Gastrocnemius medialis (tissue), 4 donors: ENCODE results near the gene DEGS2. TPM values are rescaled to one million over a fixed set of nuclear protein-coding genes. Genes with fewer than 3 reads are reported as not detected.

ENCODE experiments used
- ATAC-seq, 2 donors: fragments of 150-250 bp; one replicate each; pipeline ENCODE4 v1.9.1; 2016
- DNase-seq, 2 donors: peaks; one replicate each; pipeline ENCODE4 v3.0.0-alpha.2; 2019
- H3K27ac ChIP-seq, 4 donors: fragments of 200-600 bp; sonication (generic); 1 replicate in 1 of 4; 2 replicates in 3 of 4; pipeline ENCODE4 v1.5.1; 2016 to 2018; ENCODE audit warnings: mild to moderate bottlenecking in 2 of 4, moderate library complexity in 1 of 4
- H3K27me3 ChIP-seq, 3 donors: fragments of 200-600 bp; sonication (generic) in 2 of 3; 1 replicate in 1 of 3; 2 replicates in 2 of 3; pipeline versions ENCODE4 v1.5.1 to v1.6.0; 2016 to 2019; ENCODE audit warnings: mild to moderate bottlenecking in 1 of 3, moderate library complexity in 1 of 3
- H3K36me3 ChIP-seq, 2 donors: fragments of 200-600 bp; sonication (generic) in 1 of 2; one replicate each; pipeline ENCODE4 v1.5.1; 2017 to 2018
- H3K4me1 ChIP-seq, 2 donors: fragments of 200-600 bp; sonication (generic) in 1 of 2; one replicate each; pipeline ENCODE4 v1.5.1; 2016 to 2017; ENCODE audit warnings: mild to moderate bottlenecking in 2 of 2
- H3K4me3 ChIP-seq, 4 donors: fragments of 200-600 bp; sonication (generic) in 3 of 4; 1 replicate in 1 of 4; 2 replicates in 3 of 4; pipeline ENCODE4 v1.5.1; 2016 to 2019; ENCODE audit warnings: mild to moderate bottlenecking in 2 of 4
- H3K9me3 ChIP-seq, 3 donors: fragments of 200-600 bp; sonication (generic) in 2 of 3; 1 replicate in 1 of 3; 2 replicates in 2 of 3; pipeline ENCODE4 v1.5.1; 2016 to 2019
- CTCF ChIP-seq, 5 experiments: fragments of 450-650 bp in 3 of 5; fragments of 200-600 bp in 2 of 5; sonication (generic) in 2 of 5; IDR thresholded peaks in 4 of 5; conservative IDR thresholded peaks in 1 of 5; 1 replicate in 4 of 5; 2 replicates in 1 of 5; pipeline ENCODE4 v1.5.1; 2016 to 2019; ENCODE audit warnings: antibody characterized with exemption in 5 of 5, mild to moderate bottlenecking in 3 of 5, moderate library complexity in 3 of 5
- POLR2A ChIP-seq, 2 donors: fragments of 450-650 bp; IDR thresholded peaks; one replicate each; pipeline ENCODE4 v1.6.1; 2017; ENCODE audit warnings: antibody characterized with exemption in 2 of 2, mild to moderate bottlenecking in 2 of 2, moderate library complexity in 2 of 2
- in situ Hi-C, 4 donors: fragments of 200-750 bp; cut with MboI; loops; one replicate each; pipeline versions ENCODE4 v1.15.0 to v1.8.0; 2017; ENCODE audit warnings: low sequenced_read_pairs in 4 of 4
- intact Hi-C: fragments of 100-400 bp; cut with DNase I; formaldehyde crosslinking; loops from one replicate; pipeline ENCODE4 v1.15.1; 2023; ENCODE audit warnings: low total_unique reads
- total RNA-seq, 4 donors: library from RNA; depleted of rRNA; stranded (reverse); fragments of >200 nt; gene quantifications; one replicate each; pipeline versions ENCODE4 v1.1.0 to v1.2.3, GENCODE V29; 2016

The DEGS2 gene
- total RNA-seq, 4 donors from 2014 or later, result 0.22 to 0.75 (median 0.66) TPM; not detected in 1

- in situ Hi-C loops, result no loop called here
- H3K27me3 ChIP-seq, result peaks cover 23 to 38% (median 30%) of the 10 kb centered on the region in 3 donors
Measured at GRCh38 chr14:100155756-100156616, 3.5 kb downstream of the DEGS2 start.

GRCh38 chr14:100155049-100155621 is 4.3 kb downstream of the DEGS2 start:
- DNase-seq, result no peak
- Histone ChIP-seq H3K27ac (no peak overlapping the region), H3K4me1 (peaks cover 0 to 4% of the 10 kb centered on the region in 2 donors), H3K9me3 (peaks cover 0 to 5% (median 0%) of the 10 kb centered on the region in 3 donors), H3K36me3 (no peaks in the 10 kb centered on the region), H3K27me3 (peaks cover 19 to 33% (median 25%) of the 10 kb centered on the region in 3 donors), H3K4me3 (no peak overlapping the region)
- ATAC-seq, result no peak
- intact Hi-C loops (no loop called here), in situ Hi-C loops (no loop called here)
- TF ChIP-seq CTCF (IDR thresholded peaks at IDR 0.05 in 4 of 5, conservative IDR thresholded peaks at IDR 0.05 in 1 of 5), result no peak
- no peak for TF ChIP-seq POLR2A (IDR thresholded peaks at IDR 0.05)

More at GRCh38 chr14:100155756-100156616, 3.5 kb downstream of the DEGS2 start:
- Histone ChIP-seq H3K36me3 (no peaks in the 10 kb centered on the region), H3K9me3 (peaks cover 0 to 5% (median 0%) of the 10 kb centered on the region in 3 donors), H3K4me3 (no peak overlapping the region), H3K27ac (no peak overlapping the region), H3K4me1 (peaks cover 0 to 4% of the 10 kb centered on the region in 2 donors)
- ATAC-seq, result no peak
- intact Hi-C loops, result no loop called here
- no peak for DNase-seq
- no peak for TF ChIP-seq CTCF (IDR thresholded peaks at IDR 0.05 in 4 of 5, conservative IDR thresholded peaks at IDR 0.05 in 1 of 5)
- TF ChIP-seq POLR2A (IDR thresholded peaks at IDR 0.05), result no peak

- peaks cover 10 to 25% (median 13%) of the 10 kb centered on the region in 3 donors for H3K27me3 ChIP-seq
- no peak for DNase-seq
Measured at GRCh38 chr14:100153560-100153959, 5.9 kb downstream of the DEGS2 start.

GRCh38 chr14:100152091-100152490 is 7.4 kb downstream of the DEGS2 start:
- no peak for ATAC-seq
- no peak for DNase-seq
- intact Hi-C loops (no loop called here), in situ Hi-C loops (no loop called here)
- no peaks in the 10 kb centered on the region for H3K4me1 ChIP-seq
- no peak overlapping the region for H3K4me3 ChIP-seq
- peaks cover 0 to 5% (median 0%) of the 10 kb centered on the region in 3 donors for H3K9me3 ChIP-seq
- H3K27ac ChIP-seq, result no peak overlapping the region
- no peaks in the 10 kb centered on the region for H3K36me3 ChIP-seq
- no peak for TF ChIP-seq POLR2A (IDR thresholded peaks at IDR 0.05)
- TF ChIP-seq CTCF (IDR thresholded peaks at IDR 0.05 in 4 of 5, conservative IDR thresholded peaks at IDR 0.05 in 1 of 5), result no peak
- peaks cover 2 to 14% (median 5%) of the 10 kb centered on the region in 3 donors for H3K27me3 ChIP-seq

More at GRCh38 chr14:100153560-100153959, 5.9 kb downstream of the DEGS2 start:
- intact Hi-C loops, result no loop called here
- Histone ChIP-seq H3K27ac (no peak overlapping the region), H3K9me3 (peaks cover 0 to 5% (median 0%) of the 10 kb centered on the region in 3 donors), H3K4me3 (no peak overlapping the region), H3K4me1 (no peaks in the 10 kb centered on the region), H3K36me3 (no peaks in the 10 kb centered on the region)
- TF ChIP-seq CTCF (IDR thresholded peaks at IDR 0.05 in 4 of 5, conservative IDR thresholded peaks at IDR 0.05 in 1 of 5), result no peak
- TF ChIP-seq POLR2A (IDR thresholded peaks at IDR 0.05), result no peak
- in situ Hi-C loops, result no loop called here
- ATAC-seq, result no peak
